Mesothelial cell of epicardium (in vitro differentiated cells): Measurements from ENCODE around the gene RTL1. TPM values are rescaled to one million over a fixed set of nuclear protein-coding genes. Genes with fewer than 3 reads are reported as not detected.

Experiments used
- DNase-seq, 2 experiments: peaks; one replicate each; pipeline ENCODE4 v3.0.0; 2021; ENCODE audit warnings: low spot score in 2 of 2; ENCODE audit not compliant: unreplicated experiment in 2 of 2
- H3K27ac Mint-ChIP-seq: 2 replicates; pipeline ENCODE4 v1.8.0; 2021; ENCODE audit warnings: mixed read lengths
- H3K27me3 Mint-ChIP-seq: 2 replicates; pipeline ENCODE4 v1.8.0; 2021; ENCODE audit warnings: low read depth, mixed read lengths
- H3K36me3 Mint-ChIP-seq: 2 replicates; pipeline ENCODE4 v1.8.0; 2021; ENCODE audit warnings: mixed read lengths
- H3K4me1 Mint-ChIP-seq: 2 replicates; pipeline ENCODE4 v1.8.0; 2021; ENCODE audit warnings: mixed read lengths
- H3K4me3 Mint-ChIP-seq: 2 replicates; pipeline ENCODE4 v1.8.0; 2021; ENCODE audit warnings: mild to moderate bottlenecking, moderate library complexity, mixed read lengths
- H3K9me3 Mint-ChIP-seq: 2 replicates; pipeline ENCODE4 v1.8.0; 2021; ENCODE audit warnings: mixed read lengths
- total RNA-seq: library from RNA; stranded (reverse); gene quantifications from 3 replicates; pipeline ENCODE4 v1.2.1, GENCODE V29; 2021
- TF ChIP-seq, protein P1 (sequence below): fragments of 200-600 bp; sonication (generic); IDR thresholded peaks from one replicate; pipeline ENCODE4 v1.5.0; 2021; ENCODE audit warnings: antibody characterized with exemption; ENCODE audit not compliant: unreplicated experiment

RTL1 gene
- total RNA-seq, 1 donor from 2014 or later: 9.3 TPM

- Mint-ChIP-seq H3K27ac (no peak overlapping the region), H3K4me3 (no peak overlapping the region), H3K27me3 (peaks cover 3% of the 10 kb centered on the region), H3K4me1 (peaks cover 31% of the 10 kb centered on the region), H3K36me3 (no peaks in the 10 kb centered on the region), H3K9me3 (no peaks in the 10 kb centered on the region)
- peak; percentile 3 to 26 for DNase-seq
- TF ChIP-seq, protein P1, sequence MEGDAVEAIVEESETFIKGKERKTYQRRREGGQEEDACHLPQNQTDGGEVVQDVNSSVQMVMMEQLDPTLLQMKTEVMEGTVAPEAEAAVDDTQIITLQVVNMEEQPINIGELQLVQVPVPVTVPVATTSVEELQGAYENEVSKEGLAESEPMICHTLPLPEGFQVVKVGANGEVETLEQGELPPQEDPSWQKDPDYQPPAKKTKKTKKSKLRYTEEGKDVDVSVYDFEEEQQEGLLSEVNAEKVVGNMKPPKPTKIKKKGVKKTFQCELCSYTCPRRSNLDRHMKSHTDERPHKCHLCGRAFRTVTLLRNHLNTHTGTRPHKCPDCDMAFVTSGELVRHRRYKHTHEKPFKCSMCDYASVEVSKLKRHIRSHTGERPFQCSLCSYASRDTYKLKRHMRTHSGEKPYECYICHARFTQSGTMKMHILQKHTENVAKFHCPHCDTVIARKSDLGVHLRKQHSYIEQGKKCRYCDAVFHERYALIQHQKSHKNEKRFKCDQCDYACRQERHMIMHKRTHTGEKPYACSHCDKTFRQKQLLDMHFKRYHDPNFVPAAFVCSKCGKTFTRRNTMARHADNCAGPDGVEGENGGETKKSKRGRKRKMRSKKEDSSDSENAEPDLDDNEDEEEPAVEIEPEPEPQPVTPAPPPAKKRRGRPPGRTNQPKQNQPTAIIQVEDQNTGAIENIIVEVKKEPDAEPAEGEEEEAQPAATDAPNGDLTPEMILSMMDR: no peak
Observed at GRCh38 chr14:100891501-100892445, 11.7 kb downstream of the RTL1 start.

- Mint-ChIP-seq H3K27me3 (peaks cover 2% of the 10 kb centered on the region), H3K9me3 (no peaks in the 10 kb centered on the region), H3K36me3 (no peaks in the 10 kb centered on the region), H3K4me3 (no peak overlapping the region), H3K27ac (no peak overlapping the region), H3K4me1 (peaks cover 32% of the 10 kb centered on the region)
- peak; percentile 11 to 25 for DNase-seq
- TF ChIP-seq, protein P1: no peak
Observed at GRCh38 chr14:100891051-100891450, 12.5 kb downstream of the RTL1 start.

- H3K9me3 Mint-ChIP-seq: no peaks in the 10 kb centered on the region
- H3K27ac Mint-ChIP-seq: no peak overlapping the region
- H3K4me3 Mint-ChIP-seq: no peak overlapping the region
- TF ChIP-seq, protein P1: no peak
- no peaks in the 10 kb centered on the region for H3K36me3 Mint-ChIP-seq
- H3K4me1 Mint-ChIP-seq: peaks cover 37% of the 10 kb centered on the region
- peak in 1 of 2 experiments; percentile 21 for DNase-seq
- H3K27me3 Mint-ChIP-seq: peaks cover 4% of the 10 kb centered on the region
Observed at GRCh38 chr14:100890061-100890850, 13.3 kb downstream of the RTL1 start.

DNA sequence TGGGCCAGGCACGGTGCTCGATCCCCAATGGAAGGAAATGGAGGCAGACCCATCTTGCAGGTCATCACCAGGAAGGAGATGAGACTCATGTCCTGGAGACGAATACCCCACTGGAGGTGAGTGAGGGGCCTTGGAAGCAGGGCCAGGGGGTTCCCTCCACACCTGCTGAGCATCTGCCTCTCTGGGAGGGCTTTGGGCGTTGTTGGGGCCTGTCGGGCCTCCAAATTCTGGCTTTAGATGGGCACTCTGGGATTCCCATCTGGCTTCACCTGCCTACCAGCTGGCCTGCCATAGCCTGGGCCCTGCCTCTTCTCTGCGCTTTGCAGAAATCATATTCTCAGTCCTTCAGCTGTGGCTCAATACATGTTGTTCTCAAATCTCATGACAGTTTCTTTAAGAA is 13.9 kb downstream of the RTL1 start:
- Mint-ChIP-seq H3K4me3 (peak overlapping the region; percentile 13), H3K27me3 (peaks cover 4% of the 10 kb centered on the region), H3K9me3 (peaks cover under 1% of the 10 kb centered on the region), H3K36me3 (no peaks in the 10 kb centered on the region), H3K27ac (peak overlapping the region; percentile 73), H3K4me1 (peaks cover 37% of the 10 kb centered on the region)
- TF ChIP-seq, protein P1: no peak
- no peak for DNase-seq

GRCh38 chr14:100888789-100889315 is 14.7 kb downstream of the RTL1 start:
- H3K4me1 Mint-ChIP-seq: peaks cover 37% of the 10 kb centered on the region
- TF ChIP-seq, protein P1: no peak
- H3K36me3 Mint-ChIP-seq: no peaks in the 10 kb centered on the region
- H3K9me3 Mint-ChIP-seq: peaks cover 6% of the 10 kb centered on the region
- no peak overlapping the region for H3K4me3 Mint-ChIP-seq
- H3K27me3 Mint-ChIP-seq: peaks cover 4% of the 10 kb centered on the region
- H3K27ac Mint-ChIP-seq: peak overlapping the region; percentile 73
- DNase-seq: no peak
